Activated CD8-positive, alpha-beta memory T cell treated with anti-CD3 and anti-CD28 coated beads for 48 hours (primary cell): ENCODE measurements around the gene CSH2.
"Not testable (repeated sequence)": the region's sequence is repeated elsewhere in the genome, so short reads cannot be mapped to it uniquely, and the experiment has no call there.

ENCODE experiments used
- DNase-seq, 3 experiments: peaks; one replicate each; pipeline ENCODE4 v3.0.0-alpha.2; 2020; ENCODE audit warnings: low read depth in 2 of 3, low spot score in 2 of 3

Gene CSH2

GRCh38 chr17:63873577-63873976, at the start of gene CSH2:
Gene CSH2 (minus strand): TSS chr17:63873677. CDS start chr17:63873614, 63 bp downstream.
- not testable (repeated sequence) for DNase-seq

- DNase-seq = not testable (repeated sequence)
Measured at GRCh38 chr17:63922402-63922801, 48.9 kb upstream of the CSH2 start.

GRCh38 chr17:63920779-63921178, 47.3 kb upstream of the CSH2 start:
- DNase-seq = not testable (repeated sequence)

GRCh38 chr17:63920050-63920449, 46.6 kb upstream of the CSH2 start:
- DNase-seq = not testable (repeated sequence)

GRCh38 chr17:63919311-63919723, 45.8 kb upstream of the CSH2 start:
- DNase-seq = peak; percentile 24 to 49 (median 45)

- DNase-seq = not testable (repeated sequence)
Measured at GRCh38 chr17:63918789-63919305, 45.4 kb upstream of the CSH2 start, which contains the start of gene GH1. Gene GH1 (minus strand): TSS chr17:63918839. CDS start chr17:63918776, 63 bp downstream.

GRCh38 chr17:63918305-63918704, 44.8 kb upstream of the CSH2 start:
- DNase-seq = no peak

- DNase-seq = no peak
Measured at GRCh38 chr17:63917646-63918045, 44.2 kb upstream of the CSH2 start.

- DNase-seq = not testable (repeated sequence)
Measured at GRCh38 chr17:63917206-63917605, 43.7 kb upstream of the CSH2 start.

GRCh38 chr17:63916566-63917185, 43.2 kb upstream of the CSH2 start:
- DNase-seq = no peak

GRCh38 chr17:63915753-63916152, 42.3 kb upstream of the CSH2 start:
- not testable (repeated sequence) for DNase-seq

- DNase-seq = no peak
Measured at GRCh38 chr17:63914471-63914870, 41.0 kb upstream of the CSH2 start.

- peak in 2 of 3 experiments; percentile 44 to 73 for DNase-seq
Measured at GRCh38 chr17:63911657-63912100, 38.2 kb upstream of the CSH2 start.

GRCh38 chr17:63911041-63911635, 37.7 kb upstream of the CSH2 start, which contains the start of gene CSHL1:
Gene CSHL1 (minus strand): TSS chr17:63911258. CDS start chr17:63911196, 62 bp downstream.
- no peak for DNase-seq

- no peak for DNase-seq
Measured at GRCh38 chr17:63910096-63910495, 36.6 kb upstream of the CSH2 start.

- DNase-seq = not testable (repeated sequence)
Measured at GRCh38 chr17:63909586-63909985, 36.1 kb upstream of the CSH2 start.

GRCh38 chr17:63907161-63907778, 33.8 kb upstream of the CSH2 start:
- DNase-seq = not testable (repeated sequence)

- DNase-seq = not testable (repeated sequence)
Measured at GRCh38 chr17:63904796-63905195, 31.3 kb upstream of the CSH2 start.

- DNase-seq = not testable (repeated sequence)
Measured at GRCh38 chr17:63903787-63904201, 30.3 kb upstream of the CSH2 start.

- DNase-seq = not testable (repeated sequence)
Measured at GRCh38 chr17:63901971-63902370, 28.5 kb upstream of the CSH2 start.

GRCh38 chr17:63898899-63899798, 25.7 kb upstream of the CSH2 start:
- DNase-seq = not testable (repeated sequence)
